Skeletal muscle cell (primary cell): ENCODE data around the gene FAM25G.
"Not testable (repeated sequence)": the region's sequence is repeated elsewhere in the genome, so short reads cannot be mapped to it uniquely, and the experiment has no call there.

Experiments
- DNase-seq: peaks from one replicate; pipeline ENCODE4 v3.0.0-alpha.2; 2010; ENCODE audit warnings: low read depth
- H3K4me3 ChIP-seq: 2 replicates; pipeline ENCODE4 v1.5.1; 2011; ENCODE audit warnings: low read depth, mild to moderate bottlenecking, control low read depth, low read length, moderate library complexity

Gene FAM25G

DNA sequence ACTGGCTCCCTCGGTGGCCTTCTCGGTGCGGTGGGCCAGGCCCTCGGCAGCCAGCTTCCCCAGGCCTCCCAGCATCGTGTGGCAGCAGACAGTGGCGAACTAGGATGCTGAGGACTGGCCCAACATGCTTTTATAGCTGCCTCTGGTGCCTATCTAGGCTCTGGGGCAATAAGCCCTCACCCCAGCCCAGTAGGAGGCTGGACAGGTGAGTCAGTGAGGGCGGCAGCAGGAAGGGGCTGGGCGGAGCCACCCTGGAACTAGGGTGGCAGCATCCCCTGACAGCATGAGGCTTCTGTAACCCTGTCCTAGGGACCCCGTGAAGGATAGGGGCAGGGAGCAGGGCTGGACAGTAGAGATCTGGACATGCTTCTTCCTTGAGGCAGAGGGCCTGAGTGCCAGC is at the start of gene FAM25G:
FAM25G (minus strand) TSS at position 101 of the 400 bp plus-strand sequence; CDS start at position 75, 26 bp downstream.
- DNase-seq, H3K4me3 ChIP-seq: not testable (repeated sequence)

DNA sequence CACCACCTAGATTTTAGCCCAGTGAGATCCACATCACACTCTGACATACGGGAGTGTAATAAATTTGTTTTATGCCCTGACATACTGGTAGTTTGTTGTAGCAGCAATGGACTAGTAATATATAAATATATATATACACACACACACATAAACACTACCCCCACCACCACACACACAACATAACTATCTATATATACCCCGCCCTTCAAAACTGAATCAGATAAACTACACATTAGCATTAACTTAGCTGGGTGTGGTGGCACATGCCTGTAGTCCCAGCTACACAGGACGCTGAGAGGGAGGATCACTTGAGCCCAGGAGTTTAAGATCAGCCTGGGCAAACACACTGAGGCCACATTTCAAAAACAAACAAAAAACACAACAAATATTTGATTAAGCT is 44.9 kb upstream of the FAM25G start:
- H3K4me3 ChIP-seq, DNase-seq: not testable (repeated sequence)

DNA sequence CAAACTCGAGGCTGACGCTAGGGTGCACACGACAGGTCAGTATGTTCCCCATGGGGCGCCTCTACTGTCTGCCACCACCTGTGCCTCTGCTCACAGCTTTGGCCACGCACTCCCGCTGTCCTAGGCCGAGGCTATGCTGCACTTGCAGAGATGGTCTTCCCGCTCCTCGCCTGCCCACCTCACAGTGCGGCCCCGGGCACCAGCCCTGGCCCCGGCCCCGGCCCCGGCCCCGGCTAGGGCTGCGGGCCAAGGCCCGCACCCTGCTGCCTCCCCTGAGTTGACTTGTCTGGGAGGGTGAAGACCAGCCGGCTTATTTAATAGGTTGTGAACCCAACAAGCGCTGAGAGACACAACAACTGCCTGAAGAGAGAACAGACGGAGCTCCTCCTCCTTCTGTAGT is 32.0 kb upstream of the FAM25G start, which contains the start of gene AGAP9:
AGAP9 (minus strand) TSS at position 164 of the 400 bp plus-strand sequence; CDS start at position 52, 112 bp downstream.
- H3K4me3 ChIP-seq, DNase-seq: not testable (repeated sequence)

DNA sequence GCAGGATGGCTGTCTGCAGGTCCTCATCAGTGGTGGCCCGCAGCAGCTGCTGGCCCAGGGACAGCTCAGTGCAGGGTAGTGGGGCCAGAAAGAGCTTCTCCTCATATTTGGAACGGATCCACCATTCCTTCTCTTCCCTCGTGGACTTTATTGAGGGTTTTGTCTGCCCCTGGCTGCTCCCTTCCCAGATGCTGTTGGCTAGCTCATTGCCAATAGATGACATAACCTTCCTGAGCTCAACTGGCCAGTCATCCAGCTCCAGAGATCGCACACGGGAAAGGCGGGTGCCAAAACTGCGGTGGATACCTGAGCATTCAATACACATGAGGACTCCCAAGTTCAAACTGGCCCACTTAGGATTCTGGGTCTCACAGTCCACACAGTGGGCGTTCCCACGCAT is 10.8 kb upstream of the FAM25G start:
- DNase-seq, H3K4me3 ChIP-seq: not testable (repeated sequence)

DNA sequence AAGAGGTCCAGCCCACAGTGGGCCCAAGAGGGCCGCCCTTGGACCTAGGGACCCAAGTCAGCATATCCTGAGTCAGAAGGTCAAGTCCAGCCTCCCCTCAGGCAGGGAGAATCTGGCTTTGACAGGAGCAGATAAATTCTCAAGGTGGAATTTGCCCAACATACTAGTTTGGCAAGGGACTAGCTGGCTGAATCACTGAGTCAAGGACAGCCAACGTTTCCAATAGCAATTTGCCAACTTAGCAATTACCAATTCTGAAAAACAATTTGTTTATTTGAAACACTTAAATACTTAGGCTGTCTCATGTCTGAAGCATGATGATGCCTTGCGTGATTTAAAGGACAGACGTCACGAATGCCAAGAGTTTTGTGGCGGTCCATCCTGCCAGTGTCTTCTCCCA is 2.7 kb upstream of the FAM25G start:
- not testable (repeated sequence) for DNase-seq, H3K4me3 ChIP-seq

DNA sequence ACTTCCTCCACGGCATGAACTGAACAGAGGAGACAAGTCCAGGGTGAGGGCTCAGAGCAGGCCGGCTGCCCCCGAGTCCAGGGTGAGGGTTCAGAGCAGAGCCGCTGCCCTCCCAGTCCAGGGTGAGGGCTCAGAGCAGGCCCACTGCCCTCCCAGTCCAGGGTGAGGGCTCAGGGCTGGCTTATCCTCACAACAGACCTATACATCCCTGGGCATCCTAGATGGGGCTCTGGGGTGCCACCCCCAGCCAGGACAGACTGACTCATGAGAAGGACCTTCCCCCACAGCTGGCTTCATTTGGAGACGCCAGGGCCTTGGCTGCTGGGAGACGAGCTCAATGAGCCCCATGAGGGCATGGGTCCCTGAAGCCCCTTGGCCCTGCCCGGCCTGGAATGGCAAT is 1.9 kb downstream of the FAM25G start:
- H3K4me3 ChIP-seq, DNase-seq: not testable (repeated sequence)

DNA sequence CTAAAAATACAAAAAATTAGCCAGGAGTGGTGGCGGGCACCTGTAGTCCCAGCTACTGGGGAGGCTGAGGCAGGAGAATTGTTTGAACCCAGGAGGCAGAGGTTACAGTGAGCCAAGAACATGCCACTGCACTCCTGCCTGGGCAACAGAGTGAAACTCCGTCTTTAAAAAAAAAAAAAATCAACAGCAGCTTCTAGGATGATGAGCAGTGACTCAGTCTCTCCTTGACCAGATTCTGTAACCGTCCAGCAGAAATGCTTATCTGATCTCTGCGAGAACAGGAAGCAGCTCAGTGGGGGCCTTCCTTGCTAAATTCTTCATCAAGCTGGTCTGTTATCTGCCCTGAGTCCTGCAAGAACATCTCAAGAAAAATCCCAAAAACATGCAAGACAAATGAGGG is 5.6 kb downstream of the FAM25G start:
- H3K4me3 ChIP-seq = not testable (repeated sequence)
- DNase-seq = peak; percentile 1

DNA sequence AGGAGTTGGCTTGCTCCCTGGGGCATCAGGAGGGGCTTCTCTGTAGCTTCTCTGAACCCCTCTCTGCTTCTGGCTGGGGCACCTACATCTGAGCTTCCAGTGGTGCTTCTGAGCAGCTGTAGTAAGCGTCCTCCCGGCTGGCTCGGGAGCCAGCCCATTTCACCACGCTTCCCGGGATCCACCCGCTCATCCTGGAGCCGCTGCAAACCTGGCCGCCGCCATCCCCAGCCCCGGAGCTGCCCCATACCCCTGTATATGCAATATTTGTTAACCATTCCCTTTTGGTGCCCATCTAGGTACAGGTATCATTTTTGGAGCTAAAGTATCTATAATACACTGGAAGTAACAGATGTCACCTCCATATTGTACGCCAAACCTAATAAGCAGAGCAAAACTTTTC is 6.7 kb downstream of the FAM25G start:
- not testable (repeated sequence) for H3K4me3 ChIP-seq, DNase-seq

DNA sequence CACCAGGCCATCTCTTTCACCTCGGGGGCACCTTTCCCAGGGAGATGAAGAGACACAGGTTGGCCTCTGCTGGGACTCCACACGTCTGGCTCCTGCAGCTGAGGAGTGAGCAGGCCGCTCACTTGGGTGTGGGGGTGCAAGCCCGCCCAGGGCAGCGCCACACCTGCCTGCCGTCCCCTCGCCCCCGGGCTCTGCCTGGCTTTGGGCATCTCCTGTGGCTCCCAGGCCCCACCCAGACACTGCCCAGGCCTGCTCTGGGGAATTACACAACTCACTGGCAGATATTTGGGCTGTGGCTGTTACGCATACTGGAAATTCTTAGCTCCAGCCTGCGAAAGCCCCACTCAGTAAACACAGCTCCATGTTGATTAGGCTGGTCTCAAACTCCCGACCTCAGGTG is 7.6 kb downstream of the FAM25G start, which contains the start of gene ANXA8:
ANXA8 (minus strand) TSS at position 193 of the 400 bp plus-strand sequence; CDS start at position 11, 182 bp downstream.
- not testable (repeated sequence) for H3K4me3 ChIP-seq

DNA sequence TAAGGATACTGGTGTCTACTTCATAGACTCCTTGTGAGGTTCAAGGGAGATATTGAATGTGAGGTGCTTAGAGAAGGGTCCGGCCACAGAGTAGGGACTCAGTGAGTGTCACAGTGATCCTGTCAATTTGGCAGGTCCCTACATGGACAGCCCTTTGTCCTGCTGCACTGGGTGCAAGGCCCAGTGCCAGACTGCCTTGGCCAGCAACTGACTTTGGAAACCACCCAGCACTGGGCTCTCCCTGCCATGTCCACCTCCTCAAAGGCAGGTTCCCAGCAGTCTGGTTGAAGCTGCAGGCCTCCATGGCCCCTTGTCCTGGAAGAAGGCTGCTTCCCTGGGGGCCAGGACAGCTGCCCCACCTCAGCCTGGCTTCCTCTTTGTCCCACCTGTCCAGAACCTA is 9.1 kb downstream of the FAM25G start:
- H3K4me3 ChIP-seq, DNase-seq: not testable (repeated sequence)

More for the DNA sequence above, 7.6 kb downstream of the FAM25G start, which contains the start of gene ANXA8:
- DNase-seq = not testable (repeated sequence)

DNA sequence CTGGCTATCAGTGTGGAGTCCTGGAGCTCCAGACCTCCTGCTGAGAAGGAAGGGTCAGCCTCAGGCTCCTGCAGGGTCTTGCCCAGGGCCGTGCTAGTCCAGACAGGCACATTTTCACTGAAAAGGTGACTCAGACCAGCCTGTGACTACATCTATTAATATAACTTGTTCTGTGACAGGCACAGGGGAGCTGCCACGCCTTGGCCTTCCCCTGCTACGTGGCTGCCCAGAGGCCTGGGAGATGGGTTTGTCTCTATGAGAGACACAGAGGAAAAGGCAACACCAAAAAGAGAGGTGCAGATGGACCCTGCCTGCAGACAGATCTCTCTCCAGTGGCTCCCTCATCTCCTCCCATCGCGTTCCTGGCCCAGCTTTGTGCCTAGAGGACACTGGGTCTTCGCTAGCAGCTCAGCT is 9.7 kb downstream of the FAM25G start:
- H3K4me3 ChIP-seq, DNase-seq: not testable (repeated sequence)

DNA sequence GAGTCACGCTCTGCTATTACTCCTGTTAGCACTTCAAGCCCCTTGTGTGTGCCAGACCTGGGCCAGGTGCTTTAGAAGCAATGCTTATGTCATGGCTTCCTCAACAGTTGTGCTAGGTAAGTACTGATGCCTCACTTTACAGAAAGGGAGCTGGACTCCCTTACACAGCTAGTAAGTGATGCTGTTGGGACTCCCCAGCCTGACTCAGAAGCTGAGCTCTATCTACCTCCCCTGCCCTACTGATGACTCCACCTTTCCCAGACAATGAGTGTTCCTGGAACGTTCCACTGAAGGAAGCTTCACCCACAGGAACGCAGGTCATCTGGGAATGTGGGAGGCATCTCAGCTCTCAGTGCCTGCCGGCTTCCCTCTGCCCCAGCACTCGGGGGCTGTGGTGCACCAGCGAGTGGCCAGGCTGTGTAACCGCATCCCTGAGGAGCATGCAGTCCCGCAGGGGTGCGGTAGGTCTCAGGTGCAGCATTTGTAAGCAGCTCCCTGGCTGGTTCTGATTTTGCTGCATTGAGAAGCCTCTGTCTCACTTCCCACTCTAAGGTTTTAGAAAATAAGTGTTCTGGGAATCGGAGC is 10.2 kb downstream of the FAM25G start:
- not testable (repeated sequence) for H3K4me3 ChIP-seq

DNA sequence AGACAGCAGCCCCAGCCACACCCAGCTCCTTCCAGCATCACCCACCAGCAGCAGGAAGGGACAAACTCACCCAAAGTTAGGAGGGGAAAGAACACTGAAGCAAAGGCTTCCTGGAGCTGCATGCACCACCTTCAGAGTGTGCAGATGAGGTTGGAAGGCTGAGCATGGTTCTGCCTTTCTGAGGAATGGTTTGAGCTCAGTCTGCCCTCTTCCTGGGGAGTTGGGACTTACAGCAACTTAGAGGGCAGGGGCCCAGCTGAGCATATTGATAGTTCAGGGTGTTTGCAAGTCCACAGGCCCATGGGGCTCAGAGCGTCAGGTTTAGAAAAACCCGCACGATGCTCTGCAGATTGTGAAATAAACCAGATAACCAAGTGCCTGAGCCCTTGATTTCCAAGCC is 11.4 kb downstream of the FAM25G start:
- not testable (repeated sequence) for DNase-seq, H3K4me3 ChIP-seq

More for the DNA sequence above, 10.2 kb downstream of the FAM25G start:
- peak; percentile 13 for DNase-seq

DNA sequence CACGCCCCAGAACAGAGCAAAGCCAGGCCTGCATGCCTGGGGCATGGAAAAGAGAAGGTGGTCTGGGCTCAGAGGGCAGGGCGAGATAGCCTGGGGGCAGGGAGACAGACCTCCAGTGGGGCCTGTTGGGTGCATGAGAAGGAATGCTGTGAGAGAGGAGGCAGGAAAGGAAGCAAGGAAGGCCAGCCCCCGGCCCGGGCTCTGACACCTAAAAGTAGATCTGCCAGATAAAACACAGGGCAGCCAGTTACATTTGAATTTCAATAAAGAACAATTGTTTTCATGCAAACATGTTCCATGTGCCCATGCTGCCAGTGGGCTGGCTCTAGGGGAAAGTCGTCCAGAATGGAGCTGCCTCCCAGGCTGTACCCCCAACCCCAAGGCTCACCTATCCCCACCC is 13.4 kb downstream of the FAM25G start:
- DNase-seq, H3K4me3 ChIP-seq: not testable (repeated sequence)

DNA sequence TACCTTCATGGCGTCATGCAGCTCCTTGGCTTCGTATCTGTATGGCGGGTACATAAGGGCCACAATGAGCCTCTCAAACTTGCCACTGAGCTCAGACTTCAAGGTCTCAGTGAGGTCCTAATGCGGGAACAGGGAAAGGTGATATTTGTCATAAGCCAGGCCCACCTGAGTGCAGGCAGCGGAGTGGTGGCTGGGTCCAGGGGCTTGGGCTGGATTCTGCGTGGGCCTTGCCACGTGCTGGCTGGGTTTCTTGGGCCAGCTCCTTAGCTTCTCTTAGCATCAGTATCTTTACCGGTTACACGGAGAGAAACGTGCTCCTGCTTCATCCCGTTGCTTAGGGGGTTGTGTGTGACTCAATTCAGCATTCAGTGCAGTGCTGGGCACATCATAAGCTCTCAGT is 14.4 kb downstream of the FAM25G start:
- DNase-seq, H3K4me3 ChIP-seq: not testable (repeated sequence)

DNA sequence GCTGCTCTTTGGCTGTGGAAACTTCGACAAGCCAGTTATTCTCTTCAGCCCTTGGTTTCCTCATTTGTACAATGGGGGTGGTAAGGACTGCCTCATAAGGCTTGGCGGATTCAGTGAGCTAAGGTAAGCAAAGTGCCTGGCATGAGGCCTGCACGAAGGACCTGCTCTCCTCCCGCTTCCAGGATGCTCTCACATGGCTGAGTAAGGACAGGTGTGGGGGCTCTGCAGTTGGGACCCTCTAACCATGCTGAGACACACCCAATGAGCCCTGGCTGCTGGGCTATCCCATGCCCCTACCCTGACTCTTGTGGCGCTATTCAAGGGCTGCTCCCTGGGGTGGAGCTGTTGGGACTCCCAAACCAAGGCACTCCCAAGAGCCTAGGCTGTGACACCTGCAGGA is 16.4 kb downstream of the FAM25G start:
- DNase-seq, H3K4me3 ChIP-seq: not testable (repeated sequence)

DNA sequence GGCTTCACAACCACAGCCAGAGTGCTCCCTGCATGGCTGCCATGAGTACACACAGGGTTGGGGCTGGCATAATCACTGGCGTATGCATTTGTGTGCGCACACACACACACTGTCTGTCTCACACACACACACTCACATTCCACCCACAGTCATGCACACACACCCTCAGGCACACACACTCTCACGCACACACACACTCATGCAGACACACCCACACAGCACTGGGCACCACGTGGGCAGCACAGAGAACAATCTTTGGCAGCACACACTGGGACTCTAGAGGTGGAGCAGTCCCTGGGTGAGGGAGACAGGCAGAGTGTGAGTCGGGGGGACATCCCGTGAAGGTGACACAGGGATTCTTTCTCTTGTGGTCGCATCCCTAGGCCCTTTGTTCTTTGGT is 18.0 kb downstream of the FAM25G start:
- not testable (repeated sequence) for DNase-seq

DNA sequence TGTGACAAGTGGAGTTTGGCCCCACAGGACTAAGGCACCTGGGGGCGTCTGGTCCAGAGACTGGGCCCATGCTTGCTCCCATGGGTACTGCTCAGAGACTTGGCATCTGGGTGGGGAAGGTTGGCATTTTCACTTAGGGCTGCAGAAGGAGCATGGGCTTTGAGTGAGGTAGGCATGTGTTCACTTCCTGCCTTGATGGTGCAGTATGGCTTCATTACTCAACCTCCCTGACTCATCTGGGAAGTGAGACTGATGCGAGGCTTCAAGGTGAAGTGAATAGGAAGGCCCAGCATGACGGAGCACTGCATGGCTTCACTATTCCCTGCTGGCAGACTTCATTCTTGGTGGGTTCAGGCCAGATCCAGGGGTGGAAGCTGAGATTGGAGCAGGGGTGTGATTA is 18.9 kb downstream of the FAM25G start:
- DNase-seq, H3K4me3 ChIP-seq: not testable (repeated sequence)

More for the DNA sequence above, 18.0 kb downstream of the FAM25G start:
- H3K4me3 ChIP-seq = not testable (repeated sequence)

DNA sequence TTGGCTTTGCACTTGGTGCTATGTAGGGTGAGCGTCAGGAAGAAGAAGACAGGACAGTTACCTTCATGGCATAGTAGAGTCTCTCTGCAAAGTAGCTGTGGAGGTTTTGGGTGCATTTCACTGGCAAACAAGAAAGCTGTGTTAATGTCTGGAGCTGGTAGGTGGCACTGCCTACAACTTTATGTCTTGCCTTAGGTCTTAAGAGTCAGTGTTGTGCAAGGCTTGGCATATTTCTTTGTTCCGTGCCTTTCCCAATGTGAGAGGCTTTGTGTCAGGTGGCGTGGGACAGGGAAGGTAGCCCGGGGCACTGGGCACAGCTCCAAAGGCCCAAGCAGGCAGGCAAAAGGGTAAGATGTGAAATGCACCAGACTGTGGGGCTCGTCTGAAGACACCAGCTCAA is 19.4 kb downstream of the FAM25G start:
- H3K4me3 ChIP-seq, DNase-seq: not testable (repeated sequence)

DNA sequence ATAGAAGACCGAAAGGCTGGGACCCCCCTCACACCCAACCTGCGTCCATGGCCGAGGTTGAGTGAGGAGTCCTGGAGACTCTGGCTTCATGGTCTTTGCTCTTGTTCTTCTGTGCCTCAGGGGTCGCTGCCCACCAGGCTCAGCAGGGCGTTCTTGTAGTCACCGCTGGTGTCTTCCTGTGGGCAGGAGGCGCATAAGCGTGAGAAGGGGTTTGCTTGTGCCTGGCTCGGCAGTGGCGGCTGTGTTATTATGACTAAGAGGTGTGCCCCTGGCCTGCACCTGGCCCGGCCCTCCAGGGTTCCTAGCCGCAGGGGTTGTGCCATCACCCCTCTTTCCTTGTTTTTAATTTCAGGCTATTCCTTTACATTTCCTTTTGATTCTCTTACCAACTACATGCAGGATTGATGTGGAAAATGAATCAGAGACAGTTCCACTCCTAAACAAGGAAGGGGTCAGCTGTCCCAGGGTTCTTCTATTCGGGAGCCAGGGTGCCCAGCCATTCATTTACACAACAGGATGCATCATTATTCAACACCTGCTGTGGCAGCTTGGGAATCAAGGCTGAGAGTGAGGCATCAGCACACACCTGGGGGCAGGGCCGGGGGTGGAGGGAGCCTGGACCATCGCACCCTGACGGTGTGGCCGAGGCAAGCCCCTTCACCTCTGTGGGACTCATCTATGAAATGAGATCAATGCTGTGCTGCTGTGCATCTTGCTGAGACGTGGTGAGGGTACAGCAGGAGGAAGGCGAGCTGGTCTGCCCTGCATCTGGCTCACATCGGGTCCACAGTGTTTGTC is 22.6 kb downstream of the FAM25G start:
- DNase-seq, H3K4me3 ChIP-seq: not testable (repeated sequence)
